Epidermal melanocyte (primary cell): ENCODE results near the gene PYGL.
A peak's percentile ranks its signal among the peaks of the same experiment; 100 is the strongest.

Experiments
- DNase-seq: peaks from one replicate; pipeline ENCODE4 v3.0.0; 2011; ENCODE audit warnings: low spot score; ENCODE audit not compliant: insufficient read length

Gene PYGL

DNA sequence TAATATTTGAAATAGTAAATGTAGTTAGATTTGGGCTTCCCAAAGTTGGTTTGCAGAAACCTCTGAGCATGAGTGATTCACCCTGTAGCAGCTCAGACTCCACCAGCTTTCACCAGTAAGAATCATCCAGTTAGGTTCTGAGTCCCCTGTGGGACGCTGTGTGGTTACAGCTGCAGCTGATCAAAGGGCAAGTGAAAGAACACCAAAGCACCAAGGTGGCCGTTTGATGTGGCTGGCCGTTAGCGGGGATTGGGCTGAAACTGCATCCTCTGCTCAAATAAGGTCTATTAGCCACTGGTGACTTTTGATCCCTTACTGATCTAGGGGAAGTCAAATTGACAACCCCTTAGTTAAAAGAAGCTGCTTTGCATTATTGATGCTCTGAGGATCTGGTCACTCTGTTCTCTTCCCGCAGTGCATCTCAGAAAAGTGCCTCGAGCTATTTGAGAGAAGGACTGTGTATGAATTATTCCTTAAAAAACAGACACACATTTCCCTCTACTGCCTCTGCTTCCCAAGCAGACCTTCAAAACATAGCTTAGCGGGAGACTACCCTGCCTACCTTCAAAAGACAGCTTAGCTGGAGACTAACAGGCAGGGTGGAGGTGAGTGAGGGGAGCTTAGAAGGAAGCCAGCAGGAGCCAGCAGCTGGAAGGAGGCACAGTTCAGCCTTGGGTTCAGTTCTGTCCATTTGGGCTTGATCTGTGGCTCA lies 68.8 kb downstream of the PYGL start:
- DNase-seq: no peak

DNA sequence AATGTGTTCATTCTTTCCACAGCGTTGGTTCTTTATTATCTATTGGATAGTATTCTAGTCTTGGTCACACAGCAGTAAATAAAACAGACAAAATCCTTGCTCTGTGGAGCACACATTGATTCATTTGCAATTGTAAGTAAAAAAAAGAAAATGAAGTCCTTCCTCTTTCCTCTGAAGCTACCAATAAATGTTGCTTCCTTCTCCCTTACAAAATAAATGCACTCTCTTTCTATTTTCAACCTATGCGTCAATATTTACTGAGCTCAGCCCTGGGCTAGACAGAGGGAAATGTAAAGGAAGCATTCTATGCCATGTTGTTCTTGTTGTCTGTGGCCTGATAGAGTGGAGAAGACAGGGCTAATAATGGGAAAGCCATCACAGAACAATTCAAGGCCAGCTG lies 69.5 kb downstream of the PYGL start:
- no peak for DNase-seq

DNA sequence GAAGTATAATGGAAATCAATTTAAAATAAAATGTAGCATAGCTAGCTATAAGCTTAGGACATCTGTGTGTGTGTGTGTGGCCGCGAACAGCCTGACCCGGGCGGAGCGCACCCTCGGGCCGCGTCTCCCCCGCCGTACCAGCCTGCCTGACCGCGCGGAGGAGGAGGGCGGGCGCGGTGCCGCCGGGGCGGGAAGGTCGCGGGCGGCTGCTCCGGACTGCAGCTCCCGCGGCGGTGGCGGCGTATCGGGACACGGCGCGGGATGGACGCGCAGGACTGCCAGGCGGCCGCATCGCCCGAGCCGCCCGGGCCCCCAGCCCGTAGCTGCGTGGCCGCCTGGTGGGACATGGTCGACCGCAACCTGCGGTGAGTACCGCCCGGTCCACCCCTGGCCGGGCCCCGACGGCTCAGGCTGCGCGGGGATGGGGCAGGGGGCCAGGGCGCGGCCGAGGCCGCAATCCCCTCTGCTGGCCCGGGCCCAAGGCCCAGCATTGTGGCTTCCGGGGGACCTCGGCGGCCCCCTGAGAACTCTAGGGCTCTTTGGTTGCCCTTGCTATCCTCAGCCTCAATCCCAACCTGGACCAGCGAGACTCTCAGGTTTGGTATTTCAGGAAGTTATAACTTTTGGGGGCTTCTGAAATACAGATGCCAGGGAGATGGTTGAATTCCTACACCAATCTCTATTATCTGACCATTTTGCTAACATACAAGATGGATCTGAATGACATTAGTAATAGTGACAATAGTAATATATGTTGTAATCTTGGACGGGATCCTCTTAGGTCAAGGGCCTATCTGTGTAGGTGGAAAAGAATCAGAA lies 72.2 kb downstream of the PYGL start, which contains the start of gene ABHD12B:
TSS of gene ABHD12B (plus strand) at position 140 of the 819 bp plus-strand sequence. CDS start at position 262, 122 bp downstream.
- no peak for DNase-seq

DNA sequence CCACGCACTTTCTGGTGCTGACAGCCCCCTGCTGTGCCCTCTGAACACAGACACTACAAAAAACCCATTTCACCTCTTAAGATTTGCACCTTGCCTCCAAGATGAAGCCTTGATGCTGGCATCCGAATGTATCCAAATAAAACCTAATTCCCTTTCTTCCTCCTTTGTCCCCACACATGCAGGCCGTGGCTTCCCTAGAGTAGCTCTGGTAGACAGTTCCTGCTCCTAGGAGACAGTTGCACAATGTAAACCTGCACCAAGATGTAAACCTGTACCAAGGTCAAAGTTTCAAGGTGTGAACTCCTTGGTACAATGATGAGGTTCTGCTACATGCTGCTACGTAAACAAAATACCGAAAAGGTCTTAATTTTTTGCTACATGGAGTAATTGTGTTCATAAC lies 73.1 kb downstream of the PYGL start:
- no peak for DNase-seq

DNA sequence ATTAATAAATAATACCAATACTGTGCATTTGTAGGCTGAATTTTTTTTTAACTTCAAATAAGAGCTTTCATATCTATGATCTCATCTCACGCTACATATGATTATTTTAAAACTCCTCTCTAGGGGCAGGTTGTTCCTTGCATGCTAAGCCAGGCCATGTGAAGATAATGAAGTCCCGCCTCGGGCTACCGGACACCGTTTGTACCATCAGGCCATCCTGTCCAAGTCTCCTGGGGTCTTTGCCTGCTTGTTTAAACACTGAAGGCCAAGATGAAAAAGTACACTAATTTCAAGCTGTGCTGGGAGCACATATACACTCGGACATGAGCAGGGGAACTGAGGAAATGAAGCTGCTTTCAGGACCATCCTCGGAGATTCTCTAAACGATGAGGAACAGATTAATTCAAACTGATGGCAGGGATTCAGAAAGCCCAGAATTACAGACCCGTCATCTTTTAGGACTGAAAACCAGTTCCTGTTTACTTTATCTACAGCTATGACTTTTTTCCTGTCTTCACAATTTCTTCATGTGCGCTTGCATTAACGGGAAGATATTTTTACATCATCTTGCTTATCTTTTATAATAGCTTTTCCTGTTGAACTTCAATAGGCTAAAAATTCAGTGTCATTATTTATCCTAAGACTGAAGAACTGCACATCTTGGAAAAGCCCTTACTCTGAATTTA lies 78.7 kb downstream of the PYGL start:
- DNase-seq: no peak

DNA sequence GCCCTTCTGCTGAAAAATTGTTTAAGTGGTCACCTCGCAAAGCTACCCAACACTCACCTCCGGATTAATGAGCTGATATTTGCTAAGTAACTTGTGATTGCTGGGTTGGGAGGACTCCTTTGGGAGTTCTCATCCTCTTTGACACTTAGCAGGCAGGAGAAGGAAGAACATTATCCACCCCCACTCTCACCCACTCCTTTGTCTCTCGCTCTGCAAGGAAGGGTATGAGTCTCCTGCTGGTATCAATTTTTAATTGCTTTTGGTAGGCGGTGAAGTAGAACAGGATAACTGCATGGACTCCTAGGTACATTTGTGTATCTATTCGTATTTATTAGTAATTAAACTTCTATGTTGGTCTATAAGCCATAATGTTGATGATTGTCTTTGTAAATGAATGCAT lies 79.3 kb downstream of the PYGL start:
- peak; percentile 11 for DNase-seq

DNA sequence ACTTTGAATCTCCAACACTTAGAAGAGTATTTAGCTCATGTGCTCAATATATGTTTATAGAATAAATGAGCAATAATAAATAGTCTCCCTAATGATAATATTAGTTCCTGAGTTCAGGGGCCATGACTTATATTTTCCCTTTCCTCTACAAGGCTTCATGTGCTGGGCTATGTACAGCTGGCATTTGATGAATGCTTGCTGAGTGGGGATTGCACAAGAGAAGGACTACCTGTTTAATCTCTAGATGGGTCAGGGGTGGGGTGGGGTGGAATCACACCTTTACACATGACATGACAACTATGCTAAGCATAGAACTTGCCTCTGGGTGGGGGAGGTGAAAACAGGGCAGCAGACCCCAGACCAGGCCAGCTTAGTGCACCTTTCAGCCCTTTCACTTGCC lies 80.0 kb downstream of the PYGL start:
- DNase-seq: no peak

DNA sequence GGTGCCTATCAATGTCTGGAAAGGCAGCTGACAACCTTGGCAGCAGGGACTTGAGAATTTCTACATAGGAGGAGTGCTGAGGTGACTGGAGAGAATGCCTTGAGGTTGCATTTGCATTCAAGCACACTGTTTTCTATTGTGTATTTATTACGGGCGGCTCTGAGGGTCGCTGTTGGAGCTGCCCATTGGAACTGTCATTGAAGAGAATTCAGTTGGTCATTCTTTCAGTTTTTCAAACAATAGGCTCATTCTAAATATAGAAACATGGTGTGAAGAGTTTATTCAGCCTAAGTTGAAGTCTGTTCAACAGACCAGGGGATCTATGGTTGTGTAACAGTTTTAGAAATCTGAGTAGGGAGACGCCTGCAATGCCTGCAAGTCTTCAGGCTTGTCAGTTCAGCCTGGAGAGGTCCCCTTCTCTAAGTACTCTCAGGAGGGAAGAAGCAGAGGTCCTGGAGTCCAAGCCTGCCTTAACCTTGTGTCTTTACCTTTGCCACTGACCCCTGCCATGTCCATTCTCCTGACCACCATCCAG lies 82.2 kb downstream of the PYGL start:
- no peak for DNase-seq

DNA sequence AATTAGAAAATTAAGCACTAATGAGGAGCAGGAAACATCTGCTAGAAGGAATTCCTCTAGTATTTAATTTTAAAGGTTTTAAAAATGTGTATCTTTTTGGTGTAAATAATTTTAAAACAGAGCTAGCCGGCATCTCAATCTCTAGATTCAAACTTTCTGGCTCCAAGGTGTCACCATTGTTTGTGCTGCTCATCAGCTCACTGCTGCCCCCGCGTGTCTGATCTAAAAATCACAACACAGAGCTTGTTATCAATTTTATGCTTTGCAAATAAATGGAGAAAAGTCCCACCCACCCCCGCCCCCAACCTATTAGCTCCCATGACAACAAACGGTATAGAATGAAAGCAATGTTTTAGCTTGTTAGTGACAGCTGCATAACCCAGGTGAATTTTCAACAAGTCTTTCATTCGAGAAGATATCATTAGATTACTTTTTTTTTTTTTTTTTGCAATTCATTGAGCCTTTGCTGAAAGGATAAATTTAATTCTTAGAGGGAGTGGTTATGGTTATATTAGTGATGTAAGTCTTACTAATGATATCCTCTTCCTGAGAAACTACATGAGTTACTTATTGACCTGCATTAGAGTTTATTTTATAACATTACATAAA lies 83.7 kb downstream of the PYGL start:
- peak; percentile 77 for DNase-seq

DNA sequence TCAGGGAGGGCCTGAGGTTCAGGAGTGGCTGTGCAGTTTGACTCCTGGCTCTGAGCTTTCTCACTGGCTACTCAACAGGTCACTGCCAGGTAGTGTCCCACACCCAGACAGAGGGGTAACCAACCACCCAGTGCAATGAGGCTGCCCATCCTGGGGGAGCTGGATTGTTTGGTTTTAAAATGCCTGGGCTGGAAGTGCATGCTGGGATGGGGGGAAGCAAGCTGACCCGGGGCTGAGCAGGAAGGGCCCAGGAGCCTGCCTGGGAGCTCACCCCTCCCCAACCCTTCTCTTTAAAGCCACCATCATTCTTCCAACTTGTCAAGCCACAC lies 85.0 kb downstream of the PYGL start:
- DNase-seq: no peak

DNA sequence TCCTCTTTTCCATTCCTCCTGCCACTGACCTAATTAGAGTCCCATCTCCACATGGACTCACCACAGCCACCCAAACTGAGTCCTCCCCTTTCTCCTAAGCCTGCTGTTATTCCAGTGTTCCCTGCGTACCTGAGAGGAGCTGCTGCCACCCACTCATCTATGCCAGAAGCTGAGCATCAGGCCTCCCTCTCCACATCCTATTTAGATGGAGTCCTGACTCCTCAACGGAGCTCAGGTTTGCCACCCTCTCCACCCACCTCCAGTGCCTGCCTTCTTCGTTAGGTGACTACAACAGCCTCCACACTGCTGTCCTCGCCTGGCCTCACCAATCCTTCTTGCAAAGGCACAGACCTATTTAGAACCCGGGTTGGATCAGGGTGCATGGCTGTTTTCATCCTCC lies 87.6 kb downstream of the PYGL start:
- no peak for DNase-seq

DNA sequence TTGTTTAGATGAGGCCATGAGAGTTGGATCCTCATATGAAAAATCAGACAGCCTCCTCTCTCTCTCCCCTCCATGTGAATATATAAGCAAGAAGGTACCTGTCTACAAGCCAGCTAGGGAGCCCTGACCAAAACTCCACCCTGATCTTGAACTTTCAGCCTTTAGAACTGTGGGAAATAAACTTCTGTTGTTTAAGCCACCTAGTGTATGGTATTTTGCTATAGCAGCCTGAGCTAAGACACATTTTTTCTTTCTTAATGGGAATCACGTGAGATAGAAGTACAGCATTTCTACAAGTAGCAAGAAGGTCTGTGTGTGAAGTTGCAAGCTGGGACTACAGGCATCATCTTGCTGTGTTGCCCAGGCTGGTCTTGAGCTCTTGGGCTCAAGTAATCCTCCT lies 88.7 kb downstream of the PYGL start:
- no peak for DNase-seq
